ENCODE data around the gene PPFIA1. TPM values are rescaled to one million over a fixed set of nuclear protein-coding genes. Genes with fewer than 3 reads are reported as not detected.
"Not testable (repeated sequence)": the region's sequence is repeated elsewhere in the genome, so short reads cannot be mapped to it uniquely, and the experiment has no call there.

PPFIA1 gene
- total RNA-seq, 1 donor from 2014 or later = 52.3 TPM

GRCh38 chr11:70326833-70327232 is 56.3 kb downstream of the PPFIA1 start:
- Mint-ChIP-seq H3K27ac (ENCODE audit: unreplicated experiment) (no peak overlapping the region), H3K9me3 (ENCODE audit: unreplicated experiment) (no peaks in the 10 kb centered on the region), H3K36me3 (ENCODE audit: low read depth, unreplicated experiment) (peaks cover 32% of the 10 kb centered on the region), H3K4me3 (ENCODE audit: unreplicated experiment) (peak overlapping the region; percentile 6), H3K4me1 (ENCODE audit: unreplicated experiment) (no peaks in the 10 kb centered on the region), H3K27me3 (ENCODE audit: unreplicated experiment) (no peaks in the 10 kb centered on the region)
- TF ChIP-seq CTCF (IDR thresholded peaks at IDR 0.05; ENCODE audit: unreplicated experiment) = no peak
- no peak for DNase-seq (ENCODE audit: low spot score)

GRCh38 chr11:70327717-70328116 is 57.2 kb downstream of the PPFIA1 start:
- no peak for TF ChIP-seq CTCF (IDR thresholded peaks at IDR 0.05; ENCODE audit: unreplicated experiment)
- H3K27me3 Mint-ChIP-seq (ENCODE audit: unreplicated experiment) = no peaks in the 10 kb centered on the region
- H3K9me3 Mint-ChIP-seq (ENCODE audit: unreplicated experiment) = no peaks in the 10 kb centered on the region
- H3K4me3 Mint-ChIP-seq (ENCODE audit: unreplicated experiment) = no peak overlapping the region
- no peak for DNase-seq (ENCODE audit: low spot score)
- H3K27ac Mint-ChIP-seq (ENCODE audit: unreplicated experiment) = no peak overlapping the region
- H3K36me3 Mint-ChIP-seq (ENCODE audit: low read depth, unreplicated experiment) = peaks cover 34% of the 10 kb centered on the region
- no peaks in the 10 kb centered on the region for H3K4me1 Mint-ChIP-seq (ENCODE audit: unreplicated experiment)

GRCh38 chr11:70328556-70328955 is 58.1 kb downstream of the PPFIA1 start:
- Mint-ChIP-seq H3K4me1 (ENCODE audit: unreplicated experiment) (no peaks in the 10 kb centered on the region), H3K36me3 (ENCODE audit: low read depth, unreplicated experiment) (peaks cover 40% of the 10 kb centered on the region), H3K27ac (ENCODE audit: unreplicated experiment) (no peak overlapping the region), H3K4me3 (ENCODE audit: unreplicated experiment) (no peak overlapping the region), H3K27me3 (ENCODE audit: unreplicated experiment) (no peaks in the 10 kb centered on the region), H3K9me3 (ENCODE audit: unreplicated experiment) (no peaks in the 10 kb centered on the region)
- no peak for DNase-seq (ENCODE audit: low spot score)
- no peak for TF ChIP-seq CTCF (IDR thresholded peaks at IDR 0.05; ENCODE audit: unreplicated experiment)

- H3K4me3 Mint-ChIP-seq (ENCODE audit: unreplicated experiment); H3K9me3 Mint-ChIP-seq (ENCODE audit: unreplicated experiment); H3K27ac Mint-ChIP-seq (ENCODE audit: unreplicated experiment); H3K4me1 Mint-ChIP-seq (ENCODE audit: unreplicated experiment); H3K27me3 Mint-ChIP-seq (ENCODE audit: unreplicated experiment); DNase-seq (ENCODE audit: low spot score): not testable (repeated sequence)
- TF ChIP-seq CTCF (IDR thresholded peaks at IDR 0.05; ENCODE audit: unreplicated experiment) = peak; percentile 53
- H3K36me3 Mint-ChIP-seq (ENCODE audit: low read depth, unreplicated experiment) = peaks cover 41% of the 10 kb centered on the region
These were observed 60.9 kb downstream of the PPFIA1 start for GRCh38 chr11:70331320-70331843.

- Mint-ChIP-seq H3K9me3 (ENCODE audit: unreplicated experiment) (no peaks in the 10 kb centered on the region), H3K27ac (ENCODE audit: unreplicated experiment) (no peak overlapping the region), H3K4me3 (ENCODE audit: unreplicated experiment) (no peak overlapping the region), H3K4me1 (ENCODE audit: unreplicated experiment) (no peaks in the 10 kb centered on the region), H3K27me3 (ENCODE audit: unreplicated experiment) (no peaks in the 10 kb centered on the region), H3K36me3 (ENCODE audit: low read depth, unreplicated experiment) (peaks cover 41% of the 10 kb centered on the region)
- no peak for TF ChIP-seq CTCF (IDR thresholded peaks at IDR 0.05; ENCODE audit: unreplicated experiment)
- no peak for DNase-seq (ENCODE audit: low spot score)
These were observed 61.4 kb downstream of the PPFIA1 start for GRCh38 chr11:70331901-70332300.

All from endothelial cell (in vitro differentiated cells).